IMR-90 (cell line): ENCODE measurements around the gene ATP1A2. TPM values are rescaled to one million over a fixed set of nuclear protein-coding genes. Genes with fewer than 3 reads are reported as not detected.

Experiments used
- ATAC-seq: fragments of 200-7000 bp; cut with Tn5 transposase; 2 replicates; pipeline ENCODE4 v1.9.1; 2020; ENCODE audit warnings: low read depth, mild to moderate bottlenecking, moderate library complexity
- BruUV-seq: library from RNA; stranded (reverse); fragments of 400-500 nt; replicated peaks from 2 replicates; lab custom pipeline; 2021; lab: Mats Ljungman, UMichigan
- CTCF ChIA-PET: fragments of 300-600 bp; formaldehyde crosslinking; extraction: SDS; loops from one replicate; lab custom pipeline; 2021; ENCODE audit warnings: antibody characterized with exemption; lab: Yijun Ruan, JAX
- POLR2A ChIA-PET: fragments of 300-600 bp; sonication (Branson Sonifier 250); formaldehyde crosslinking; loops from one replicate; lab custom pipeline; 2022; ENCODE audit warnings: antibody characterized with exemption; ENCODE audit not compliant: unreplicated experiment; lab: Charles Lee
- DNase-seq: peaks from one replicate; pipeline ENCODE4 v3.0.0; 2013
- H2AFZ ChIP-seq: replicated peaks from 2 replicates; pipeline ENCODE3; 2013; ENCODE audit warnings: low read length, mild to moderate bottlenecking; ENCODE audit not compliant: poor library complexity
- H2AK5ac ChIP-seq: 2 replicates; pipeline ENCODE4 v1.6.1; 2013; ENCODE audit warnings: low read depth, low read length, inconsistent platforms
- H2AK9ac ChIP-seq: replicated peaks from 2 replicates; pipeline ENCODE3; 2013; ENCODE audit warnings: mild to moderate bottlenecking, low read depth, low read length, moderate library complexity; ENCODE audit not compliant: poor library complexity
- H2BK120ac ChIP-seq: 2 replicates; pipeline ENCODE4 v1.6.1; 2013; ENCODE audit warnings: low read depth, low read length, inconsistent platforms
- H2BK15ac ChIP-seq: 3 replicates; pipeline ENCODE4 v1.6.1; 2013; ENCODE audit warnings: low read depth, low read length, inconsistent platforms
- H2BK20ac ChIP-seq: 2 replicates; pipeline ENCODE4 v1.6.1; 2013; ENCODE audit warnings: low read depth, mild to moderate bottlenecking, inconsistent platforms, low read length, moderate library complexity
- H2BK5ac ChIP-seq: 2 replicates; pipeline ENCODE4 v1.6.1; 2013; ENCODE audit warnings: mild to moderate bottlenecking, low read depth, low read length, inconsistent platforms; ENCODE audit not compliant: poor library complexity, severe bottlenecking
- H3K14ac ChIP-seq: replicated peaks from 2 replicates; pipeline ENCODE4 v1.6.1; 2013; ENCODE audit warnings: low read depth, low read length, inconsistent platforms
- H3K18ac ChIP-seq: 2 replicates; pipeline ENCODE4 v1.6.1; 2013; ENCODE audit warnings: low read depth, low read length, control low read depth
- H3K23ac ChIP-seq: 2 replicates; pipeline ENCODE4 v1.6.1; 2013; ENCODE audit warnings: low read depth, low read length, inconsistent platforms
- H3K27ac ChIP-seq: 2 replicates; pipeline ENCODE4 v1.5.1; 2013; ENCODE audit warnings: mild to moderate bottlenecking, control low read depth, low read length; ENCODE audit not compliant: insufficient read depth
- H3K27me3 ChIP-seq: 2 replicates; pipeline ENCODE4 v1.6.1; 2013; ENCODE audit warnings: low read length; ENCODE audit not compliant: control insufficient read depth, insufficient read depth
- H3K36me3 ChIP-seq: 2 replicates; pipeline ENCODE4 v1.6.1; 2013; ENCODE audit warnings: low read length, mixed read lengths; ENCODE audit not compliant: control insufficient read depth, insufficient read depth
- H3K4ac ChIP-seq: 2 replicates; pipeline ENCODE4 v1.6.1; 2013; ENCODE audit warnings: low read depth, low read length, inconsistent platforms
- H3K4me1 ChIP-seq: 2 replicates; pipeline ENCODE4 v1.6.1; 2013; ENCODE audit warnings: low read length, mixed read lengths; ENCODE audit not compliant: control insufficient read depth, insufficient read depth
- H3K4me2 ChIP-seq: 2 replicates; pipeline ENCODE4 v1.6.1; 2013; ENCODE audit warnings: low read depth, mild to moderate bottlenecking, control low read depth, low read length, moderate library complexity
- H3K4me3 ChIP-seq: 2 replicates; pipeline ENCODE4 v1.5.1; 2013; ENCODE audit warnings: low read depth, mild to moderate bottlenecking, control low read depth, low read length, moderate library complexity; ENCODE audit not compliant: insufficient read depth
- H3K56ac ChIP-seq: 2 replicates; pipeline ENCODE4 v1.6.1; 2013; ENCODE audit warnings: low read length, inconsistent platforms; ENCODE audit not compliant: insufficient read depth; ENCODE audit errors: extremely low read depth
- H3K79me1 ChIP-seq, 2 experiments: 2 replicates each; pipeline ENCODE4 v1.6.1; 2013; ENCODE audit warnings: low read length in 2 of 2, inconsistent platforms in 1 of 2, low read depth in 1 of 2
- H3K9ac ChIP-seq: 2 replicates; pipeline ENCODE4 v1.6.1; 2013; ENCODE audit warnings: low read depth, low read length, control low read depth
- H3K9me1 ChIP-seq: 2 replicates; pipeline ENCODE4 v1.6.1; 2013; ENCODE audit warnings: low read length, inconsistent platforms; ENCODE audit not compliant: insufficient read depth
- H3K9me3 ChIP-seq: 2 replicates; pipeline ENCODE4 v1.6.1; 2013; ENCODE audit warnings: low read length; ENCODE audit not compliant: control insufficient read depth, insufficient read depth
- H4K20me1 ChIP-seq: 2 replicates; pipeline ENCODE4 v1.6.1; 2013; ENCODE audit warnings: low read length, inconsistent platforms; ENCODE audit not compliant: insufficient read depth
- H4K5ac ChIP-seq: 2 replicates; pipeline ENCODE4 v1.6.1; 2013; ENCODE audit warnings: mild to moderate bottlenecking, low read depth, low read length, control low read depth
- H4K8ac ChIP-seq, 2 experiments: 2 replicates each; pipeline ENCODE4 v1.6.1; 2013; ENCODE audit warnings: low read depth in 2 of 2, low read length in 2 of 2, control low read depth in 1 of 2, inconsistent platforms in 1 of 2
- H4K91ac ChIP-seq: 2 replicates; pipeline ENCODE4 v1.6.1; 2013; ENCODE audit warnings: low read depth, low read length, inconsistent platforms; ENCODE audit not compliant: insufficient read depth
- BHLHE40 ChIP-seq: fragments of 150-350 bp; IDR thresholded peaks from 2 replicates; pipeline ENCODE4 v1.6.1; 2016; ENCODE audit warnings: mild to moderate bottlenecking, low read depth, low read length
- CEBPB ChIP-seq: IDR thresholded peaks from 2 replicates; pipeline ENCODE4 v1.6.1; 2012; ENCODE audit warnings: low read depth, low read length, improper control_type of control experiment
- CTCF ChIP-seq: conservative IDR thresholded peaks from 2 replicates; pipeline ENCODE4 v1.5.1; 2012; ENCODE audit warnings: mild to moderate bottlenecking, low read depth, low read length, improper control_type of control experiment
- FOS ChIP-seq: fragments of 150-350 bp; IDR thresholded peaks from 2 replicates; pipeline ENCODE4 v1.6.1; 2016; ENCODE audit warnings: low read depth, low read length
- MAFK ChIP-seq: IDR thresholded peaks from 2 replicates; pipeline ENCODE4 v1.6.1; 2012; ENCODE audit warnings: low read depth, low read length, improper control_type of control experiment
- MAZ ChIP-seq: IDR thresholded peaks from 2 replicates; pipeline ENCODE4 v1.6.1; 2012; ENCODE audit warnings: low read depth, mild to moderate bottlenecking, low read length, improper control_type of control experiment, moderate library complexity, borderline replicate concordance
- MXI1 ChIP-seq: IDR thresholded peaks from 2 replicates; pipeline ENCODE4 v1.6.1; 2012; ENCODE audit warnings: low read depth, mild to moderate bottlenecking, low read length, moderate library complexity, borderline replicate concordance
- POLR2A ChIP-seq: IDR thresholded peaks from 2 replicates; pipeline ENCODE4 v1.6.1; 2012; ENCODE audit warnings: mild to moderate bottlenecking, low read depth, low read length
- WGBS, 2 experiments: methylation state at CpG; one replicate each; pipeline versions ENCODE4 v1.1.5 to v1.1.7; 2013; ENCODE audit warnings: missing lambda C conversion rate in 2 of 2; ENCODE audit not compliant: insufficient read length in 1 of 2; ENCODE audit errors: extremely low coverage in 2 of 2; 5-methylcytosine and 5-hydroxymethylcytosine counted together
- dilution Hi-C: fragments of 300-500 bp; cut with HindIII; formaldehyde crosslinking; loops from one replicate; pipeline ENCODE4 v1.14.3; 2018; ENCODE audit warnings: low sequenced_read_pairs; ENCODE audit not compliant: unreplicated experiment
- in situ Hi-C: fragments of 300-500 bp; cut with MboI; formaldehyde crosslinking; loops from 3 replicates; pipeline ENCODE4 v1.14.3; 2019; ENCODE audit warnings: low sequenced_read_pairs, inconsistent platforms, mixed read lengths
- intact Hi-C: fragments of 100-400 bp; cut with micrococcal nuclease; formaldehyde crosslinking; loops from 2 replicates; pipeline ENCODE4 v1.10.0; 2022
- polyA plus RNA-seq, 3 experiments: library from polyadenylated mRNA; depleted of rRNA; stranded (reverse); fragments of >200 nt; gene quantifications; 2 replicates each; pipeline ENCODE4 v1.2.3, GENCODE V29; 2012; ENCODE audit warnings: low replicate concordance in 1 of 3
- total RNA-seq: library from RNA; depleted of rRNA; stranded (reverse); fragments of >200 nt; gene quantifications from 2 replicates; pipeline ENCODE4 v1.2.3, GENCODE V29; 2012

The ATP1A2 gene
- total and polyA plus RNA-seq, 2 of the 4 experiments (the other 2 are of a cell fraction), result under 0.01 to 0.15 TPM

GRCh38 chr1:160069460-160070231, 45.9 kb upstream of the ATP1A2 start, which contains the start of gene KCNJ10 (continued):
- no peak for TF ChIP-seq MAZ

GRCh38 chr1:160070243-160071163, 45.1 kb upstream of the ATP1A2 start:
- CTCF ChIA-PET, result interaction anchor here (0.6 to 1.8 kb wide), 2 partner anchors 16 to 149 kb away, joined by 3 to 7 read pairs; no protein-coding TSS in a partner anchor
- Histone ChIP-seq H2BK20ac (no peak overlapping the region), H3K4me3 (peak overlapping the region; percentile 81), H3K4me1 (no peaks in the 10 kb centered on the region), H3K9ac (peak overlapping the region; percentile 52; the same call in 1 of the 2 replicates), H2BK120ac (no peak overlapping the region), H2AFZ (peak overlapping the region; percentile 94), H4K5ac (no peak overlapping the region), H4K8ac (no peak overlapping the region), H3K9me1 (no peaks in the 10 kb centered on the region), H2AK9ac (no peak overlapping the region), H3K79me1 (no peaks in the 10 kb centered on the region), H3K27me3 (peaks cover 67% of the 10 kb centered on the region), H3K18ac (no peak overlapping the region), H3K9me3 (no peaks in the 10 kb centered on the region), H3K36me3 (no peaks in the 10 kb centered on the region), H2BK5ac (no peak overlapping the region), H3K56ac (no peak overlapping the region), H3K4me2 (peak overlapping the region; percentile 97), H3K23ac (peak overlapping the region; percentile 70), H2AK5ac (no peak overlapping the region), H4K91ac (no peak overlapping the region), H2BK15ac (no peak overlapping the region), H4K20me1 (no peaks in the 10 kb centered on the region), H3K27ac (no peak overlapping the region), H3K14ac (no peak overlapping the region), H3K4ac (no peak overlapping the region)
- WGBS, 2 experiments, result 2% methylated on average over 20 of the region's 46 CpGs; no CpG with 5 or more reads in 1 of the 2 experiments
- in situ Hi-C loops, result no loop called here
- intact Hi-C loops, result no loop called here
- POLR2A ChIA-PET, result no interaction called here
- dilution Hi-C loops, result no loop called here
- TF ChIP-seq MXI1 (no peak), CEBPB (no peak), POLR2A (no peak), MAFK (no peak), CTCF (no peak), FOS (no peak), BHLHE40 (no peak)
- DNase-seq (peak; percentile 27), ATAC-seq (peak; percentile 98)
- no TSS peak for BruUV-seq
